GM18951 (cell line): Measurements from ENCODE around the gene TMED1.

Experiments
- POLR2A ChIP-seq: IDR thresholded peaks from 4 replicates; pipeline ENCODE4 v1.6.1; 2011; ENCODE audit warnings: mild to moderate bottlenecking; ENCODE audit not compliant: insufficient read length, insufficient read depth; ENCODE audit errors: extremely low read depth
- in situ Hi-C: fragments of 300-500 bp; cut with MboI; formaldehyde crosslinking; loops from one replicate; pipeline ENCODE4 v1.12.0; 2022; ENCODE audit warnings: low sequenced_read_pairs, mixed read lengths, inconsistent platforms; ENCODE audit not compliant: unreplicated experiment

TMED1 gene

DNA sequence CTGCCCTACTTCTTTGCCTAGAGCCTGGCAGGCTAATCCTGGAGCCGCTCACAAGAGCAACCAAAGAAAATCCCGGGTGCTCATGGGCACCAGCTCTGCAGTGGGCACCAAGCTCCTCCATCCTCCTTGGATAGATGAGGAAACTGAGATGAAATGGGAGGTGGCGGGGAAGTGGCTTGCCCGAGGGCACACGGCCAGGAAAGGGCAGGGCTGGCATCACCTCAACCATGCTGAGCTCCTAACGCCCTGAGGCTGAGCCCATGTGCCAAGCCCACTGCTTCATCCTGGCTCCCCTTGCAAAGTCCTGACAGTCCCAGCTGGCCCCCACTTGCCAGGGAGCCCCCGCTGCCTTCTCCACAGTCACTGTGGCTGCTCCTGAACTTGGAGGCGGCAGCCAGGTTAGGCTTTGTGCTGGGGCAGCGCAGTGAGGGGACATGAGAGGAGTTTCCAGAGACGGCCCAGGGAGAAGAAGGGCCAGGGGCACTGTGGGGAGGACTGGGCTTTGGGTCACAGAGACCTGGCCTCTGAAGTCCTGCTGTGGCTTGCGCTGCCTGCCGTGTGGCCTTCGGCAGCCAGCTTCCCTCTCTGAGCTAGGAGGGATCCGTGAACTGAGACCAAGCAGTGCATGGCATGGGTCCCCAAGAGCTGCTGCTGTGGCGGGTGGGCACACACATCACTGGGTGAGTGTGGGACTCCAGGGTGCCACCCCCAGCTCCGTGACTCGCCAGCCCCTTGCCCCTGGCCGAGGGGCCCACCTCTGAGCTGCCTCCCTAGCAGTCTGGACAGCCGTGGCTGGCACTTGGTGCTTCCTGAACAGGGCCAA lies 17.5 kb downstream of the TMED1 start:
- in situ Hi-C loops = no loop called here
- no peak for TF ChIP-seq POLR2A

DNA sequence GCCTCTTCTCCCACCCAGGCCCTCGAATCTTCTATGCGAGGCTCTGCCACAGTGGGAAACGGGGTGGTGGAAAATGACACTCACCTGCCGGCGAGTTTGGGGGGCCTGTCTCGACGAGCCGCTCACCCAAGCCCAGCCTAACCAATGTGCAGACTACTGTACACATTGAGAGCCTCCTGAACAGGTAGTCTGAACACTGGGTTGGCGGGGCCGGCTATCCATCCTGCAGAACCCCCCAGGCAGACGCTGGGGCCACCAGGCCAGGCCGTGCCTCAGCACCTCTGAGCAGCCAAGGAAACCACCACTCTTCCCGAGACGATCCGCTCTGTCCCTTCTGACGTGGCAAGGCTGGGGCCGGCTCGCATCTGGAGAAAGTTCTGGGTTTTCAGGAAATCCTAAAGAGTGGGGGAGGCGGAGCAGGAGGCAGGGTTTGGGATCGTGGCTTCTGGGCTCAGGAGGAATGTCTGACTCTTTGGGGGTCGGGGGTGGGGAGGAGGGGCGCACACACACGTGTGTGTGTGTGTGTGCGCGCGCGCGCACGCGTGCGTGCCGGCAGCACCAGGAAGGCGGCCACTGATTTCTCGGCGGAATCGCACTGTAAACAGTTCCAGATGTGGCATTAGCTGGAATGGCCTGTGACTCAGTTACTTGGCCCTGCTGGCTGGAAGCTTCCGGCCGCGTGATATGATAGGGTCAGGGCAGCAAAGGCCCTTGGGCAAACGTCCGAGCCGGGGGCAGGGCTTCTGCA lies 18.5 kb downstream of the TMED1 start:
- in situ Hi-C loops = no loop called here
- no peak for TF ChIP-seq POLR2A

DNA sequence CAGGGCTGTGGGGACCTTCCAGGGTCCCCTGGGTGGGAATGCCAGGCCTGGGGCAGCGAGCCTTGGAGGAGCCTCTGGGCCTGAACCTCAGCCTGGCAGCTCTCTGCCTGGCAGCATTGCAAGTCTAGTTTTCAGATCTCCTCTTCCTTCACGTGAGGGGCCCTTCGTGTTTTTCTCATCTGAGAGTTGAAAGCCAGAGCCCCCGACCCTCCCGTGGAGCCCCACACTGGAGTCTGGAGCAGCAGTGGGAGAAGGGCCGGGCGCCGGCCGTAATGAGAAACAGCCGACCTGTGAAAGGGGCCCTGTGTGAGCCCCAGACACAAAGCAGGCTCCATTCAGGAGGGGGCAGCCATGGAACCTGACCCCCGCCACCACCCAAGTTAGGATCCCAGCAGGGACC lies 19.3 kb downstream of the TMED1 start:
- no peak for TF ChIP-seq POLR2A
- in situ Hi-C loops = no loop called here

DNA sequence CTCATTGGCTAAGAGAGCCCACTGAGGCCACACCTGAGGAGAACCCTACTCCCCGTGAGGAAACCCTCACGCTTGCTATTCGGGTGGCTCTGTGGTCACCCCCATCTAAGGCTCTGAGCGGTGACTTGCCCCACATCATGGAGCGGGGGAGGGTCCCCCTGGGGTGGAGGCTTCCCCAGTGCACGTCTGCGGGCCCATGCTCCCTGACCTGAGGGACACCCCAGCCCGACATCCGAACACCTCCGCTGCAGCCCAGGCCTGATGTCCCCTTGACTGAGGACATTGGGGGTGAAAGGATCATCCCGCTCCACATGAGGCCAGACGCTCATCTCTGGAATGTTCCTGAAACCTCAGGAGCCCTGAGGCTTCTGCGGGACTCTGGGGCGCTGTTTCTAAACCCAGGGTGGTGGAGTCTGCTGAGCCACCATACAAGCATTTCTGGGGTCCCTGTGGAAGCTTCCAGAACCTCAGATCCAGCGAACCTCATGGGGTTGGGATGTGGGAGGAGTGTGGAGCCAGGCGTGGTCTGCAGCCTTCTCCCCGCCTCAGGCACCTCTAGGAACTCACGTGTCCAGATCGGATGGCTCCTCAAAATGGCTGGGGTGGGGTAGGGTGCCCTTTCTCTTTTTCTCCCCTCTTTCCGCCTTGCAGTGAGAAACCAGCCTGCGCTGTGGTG lies 19.9 kb downstream of the TMED1 start:
- TF ChIP-seq POLR2A = no peak
- in situ Hi-C loops = no loop called here

DNA sequence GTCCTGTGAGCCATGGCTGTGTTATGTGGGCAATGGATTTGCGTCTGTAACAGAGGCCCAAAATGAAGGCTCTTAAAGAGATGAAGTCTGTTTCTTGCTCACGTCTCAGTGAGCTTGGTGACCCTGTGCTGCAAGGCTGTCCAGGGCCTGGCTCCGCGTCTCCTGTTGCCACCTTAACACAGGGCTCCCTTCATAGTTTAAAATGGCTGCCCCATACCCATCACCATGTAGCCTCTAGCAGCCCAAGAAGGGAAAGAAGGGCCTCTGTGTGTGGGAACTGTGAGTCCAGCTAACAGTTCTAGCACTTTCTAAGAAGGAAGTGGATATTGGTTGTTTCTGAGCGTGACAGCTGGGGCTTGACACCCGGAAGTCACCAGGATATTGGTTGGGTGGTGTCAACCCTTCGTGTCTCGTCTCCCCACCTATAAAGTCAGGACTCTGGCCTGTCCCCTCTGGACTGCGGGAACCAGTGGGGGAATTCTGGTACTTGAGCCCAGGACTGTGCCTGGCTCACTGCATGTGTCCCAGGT lies 20.9 kb downstream of the TMED1 start:
- in situ Hi-C loops = no loop called here

DNA sequence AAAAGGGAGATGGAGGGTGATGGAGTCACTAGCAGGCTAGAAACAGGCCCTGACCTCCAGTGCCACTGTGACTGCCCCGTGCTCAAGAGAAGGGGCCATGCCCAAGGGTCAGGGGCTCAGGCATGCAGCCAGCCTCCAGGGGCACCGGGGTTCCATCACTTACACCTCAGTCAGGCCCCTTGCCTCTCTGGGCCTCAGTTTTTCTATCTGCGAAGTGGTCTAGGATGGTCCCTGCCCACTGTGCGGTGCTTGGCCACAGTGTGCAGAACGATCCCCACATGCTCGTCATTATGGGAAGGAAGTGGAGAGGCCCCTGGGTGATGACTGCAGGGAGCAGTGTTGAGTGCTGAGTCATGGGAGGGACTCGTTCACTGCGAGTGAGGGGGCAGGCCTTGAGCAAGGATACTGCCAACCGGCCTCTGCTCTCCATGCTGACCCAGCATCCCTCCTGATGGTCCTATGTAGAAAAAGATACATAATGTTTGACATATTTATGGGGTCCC lies 23.1 kb downstream of the TMED1 start:
- in situ Hi-C loops = no loop called here
- TF ChIP-seq POLR2A = no peak

More for the DNA sequence above, 20.9 kb downstream of the TMED1 start:
- TF ChIP-seq POLR2A = no peak

DNA sequence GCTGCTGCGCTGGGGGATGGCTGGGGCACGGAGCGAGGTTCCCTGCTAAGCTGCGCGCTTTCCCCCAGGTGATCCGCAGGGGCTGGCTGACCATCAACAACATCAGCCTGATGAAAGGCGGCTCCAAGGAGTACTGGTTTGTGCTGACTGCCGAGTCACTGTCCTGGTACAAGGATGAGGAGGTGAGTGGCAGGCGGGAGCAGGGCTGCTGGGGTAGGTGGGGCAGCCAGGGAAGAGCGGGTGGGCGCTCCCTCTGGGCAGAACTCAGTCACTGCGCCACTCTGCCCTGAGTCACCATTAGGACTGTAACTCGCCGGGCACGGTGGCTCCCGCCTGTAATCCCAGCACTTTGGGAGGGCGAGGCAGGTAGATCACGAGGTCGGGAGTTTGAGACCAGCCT lies 23.8 kb downstream of the TMED1 start:
- in situ Hi-C loops = no loop called here
- no peak for TF ChIP-seq POLR2A

DNA sequence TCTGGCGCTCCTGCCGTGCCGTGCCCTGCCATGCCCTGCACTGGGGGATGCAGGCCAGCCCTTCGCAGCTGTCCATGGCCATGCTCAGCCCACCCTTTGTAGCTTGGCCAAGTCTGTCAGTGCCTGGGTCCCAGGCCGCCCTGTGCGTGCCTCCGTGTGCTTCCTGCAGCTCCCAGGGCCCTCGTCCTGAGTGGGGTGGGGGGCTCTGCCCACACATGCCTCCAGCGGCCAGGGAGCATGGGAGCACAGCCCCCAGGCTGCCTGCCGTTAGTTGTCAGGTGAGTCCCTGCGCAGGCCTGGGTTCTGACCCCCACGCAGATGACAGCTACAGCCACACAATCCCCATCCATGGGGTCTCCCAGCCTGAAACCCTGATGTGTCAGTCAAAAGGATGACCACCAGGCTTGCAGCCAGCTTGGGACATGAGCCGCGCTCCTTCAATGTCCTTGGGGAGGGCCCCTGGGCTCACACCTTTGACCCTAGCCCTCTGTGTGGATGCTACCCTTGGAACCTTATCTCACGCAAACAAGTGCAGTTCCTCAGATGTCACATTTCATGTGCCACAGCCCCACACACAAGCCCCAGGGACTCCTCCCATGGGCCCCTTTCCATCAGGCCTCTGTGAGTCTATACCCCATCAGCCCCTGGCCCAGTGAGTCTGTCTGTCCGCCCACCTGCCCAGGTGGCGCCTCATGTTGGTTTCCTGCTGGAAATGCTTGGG lies 24.5 kb downstream of the TMED1 start:
- TF ChIP-seq POLR2A = no peak
- in situ Hi-C loops = no loop called here

DNA sequence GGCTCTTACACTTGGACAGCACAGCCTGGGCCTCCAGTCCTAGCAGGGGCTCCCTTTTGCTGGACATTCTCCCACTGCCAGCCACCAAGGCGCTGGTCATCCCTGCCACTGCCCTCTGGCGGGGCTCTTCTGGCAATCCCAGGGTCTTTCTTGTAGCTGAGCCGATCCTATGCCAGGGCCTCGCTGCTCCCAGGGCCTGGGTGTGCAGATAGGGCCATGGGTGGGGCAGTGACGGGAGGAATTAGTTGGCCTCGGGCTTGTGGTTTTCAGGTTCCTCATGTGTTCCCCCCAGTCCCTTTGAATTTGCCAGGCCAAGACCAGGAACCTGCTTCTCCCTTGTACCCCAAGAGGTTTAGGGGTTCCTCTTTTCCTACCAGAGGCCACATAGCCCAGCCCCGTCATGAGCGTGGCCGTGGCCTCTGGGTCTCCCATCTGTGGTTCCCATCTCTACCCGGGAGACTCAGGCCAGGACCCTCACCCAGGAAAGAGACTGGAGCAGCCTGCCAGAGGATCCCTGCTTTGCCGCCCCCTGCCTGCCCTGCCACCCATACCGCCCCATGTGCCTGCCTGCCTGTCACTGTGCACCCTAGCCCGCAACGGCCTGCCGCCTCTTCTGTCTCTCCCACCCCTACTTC lies 26.2 kb downstream of the TMED1 start:
- TF ChIP-seq POLR2A = no peak
- in situ Hi-C loops = no loop called here

DNA sequence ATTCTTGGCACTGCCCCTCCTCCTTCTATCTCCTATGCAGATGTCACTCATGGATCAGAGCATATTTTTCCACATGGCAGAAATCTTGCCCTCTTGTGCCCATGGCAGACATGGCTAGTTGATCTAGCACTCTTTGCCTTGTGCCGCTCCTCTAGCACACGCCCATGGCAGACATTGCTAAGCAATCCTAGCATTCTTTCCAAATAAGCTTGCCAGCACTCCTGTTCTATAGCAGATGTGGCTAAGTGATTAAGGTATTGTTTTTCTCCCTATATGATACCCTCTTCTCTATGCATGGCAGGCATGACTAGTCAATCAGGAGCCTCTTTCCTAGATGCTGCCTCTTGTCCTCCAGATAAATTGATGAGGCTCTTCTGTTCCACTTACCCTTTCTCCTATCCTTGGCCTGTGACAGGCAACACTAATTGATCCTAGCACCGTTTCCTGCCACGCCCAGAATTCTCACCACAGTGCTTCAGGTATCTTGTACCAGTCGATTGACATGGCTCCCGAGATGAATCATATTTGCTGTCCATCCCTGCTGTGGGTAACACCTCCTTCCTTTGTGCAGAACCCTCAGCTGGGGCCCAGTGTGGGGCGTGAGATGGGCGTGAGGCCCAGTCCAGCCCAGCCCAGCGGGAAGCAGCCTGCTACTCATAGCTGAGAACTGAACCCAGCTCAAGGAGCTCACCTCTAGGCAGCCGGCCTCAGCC lies 26.9 kb downstream of the TMED1 start:
- no peak for TF ChIP-seq POLR2A
- in situ Hi-C loops = no loop called here

DNA sequence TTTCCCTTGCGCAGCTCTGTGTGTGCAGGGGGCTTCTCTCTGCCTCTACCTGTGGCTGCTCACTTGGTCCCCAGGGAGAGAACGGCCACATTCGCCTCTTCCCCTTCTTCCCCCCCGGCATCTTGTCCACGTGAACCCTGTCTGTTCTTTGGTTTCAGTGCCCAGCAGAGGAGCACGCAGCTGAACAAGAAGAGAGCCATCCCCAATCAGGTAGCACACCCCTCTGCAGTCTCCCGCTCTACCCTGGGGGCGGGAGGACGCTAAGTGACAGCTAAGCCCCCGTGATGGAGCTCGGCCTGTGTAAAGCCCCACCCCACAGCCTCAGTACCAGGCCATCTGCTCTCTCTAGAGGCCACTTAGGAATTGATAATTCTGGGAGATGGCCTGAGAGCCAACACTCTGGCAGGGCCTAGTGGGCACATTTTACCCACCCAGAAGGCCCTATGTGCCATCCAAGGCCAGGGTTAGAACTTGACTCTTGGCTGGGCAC lies 30.2 kb downstream of the TMED1 start:
- in situ Hi-C loops = no loop called here
- TF ChIP-seq POLR2A = no peak
